K562 (cell line): Measurements from ENCODE around the gene TPPP. TPM values are rescaled to one million over a fixed set of nuclear protein-coding genes. Genes with fewer than 3 reads are reported as not detected.

ENCODE experiments used
- ATAC-seq: fragments of 200-7000 bp; cut with Tn5 transposase; 3 replicates; pipeline ENCODE4 v1.9.1; 2020; ENCODE audit warnings: moderate library complexity
- BruUV-seq: library from RNA; stranded (reverse); fragments of 400-500 nt; replicated peaks from 2 replicates; lab custom pipeline; 2021; lab: Mats Ljungman, UMichigan
- CTCF ChIA-PET: fragments of 300-600 bp; formaldehyde crosslinking; extraction: SDS; loops from one replicate; lab custom pipeline; 2021; ENCODE audit warnings: low intra/inter-chr PET ratio; lab: Yijun Ruan, JAX
- POLR2A ChIA-PET: fragments of 300-600, 350-650 bp; sonication (Branson Sonifier 250); formaldehyde crosslinking; extraction: SDS; loops from one replicate; lab custom pipeline; 2021; ENCODE audit warnings: antibody characterized with exemption, inconsistent platforms; lab: Yijun Ruan, JAX
- DNase-seq, 4 experiments: peaks; one replicate each; pipeline versions ENCODE4 v3.0.0 to v3.0.0-alpha.2; 2011 to 2018; ENCODE audit warnings: low spot score in 3 of 4, mixed read lengths in 3 of 4; ENCODE audit errors: extremely low read depth in 1 of 4
- FAIRE-seq: peaks from 2 replicates; lab custom pipeline; 2011; peaks lifted over from hg19 to GRCh38; lab: Jason Lieb, UNC
- H2AFZ ChIP-seq: 2 replicates; pipeline ENCODE4 v1.6.0; 2011; ENCODE audit warnings: low read depth, low read length, control low read depth, inconsistent platforms
- H3K27ac ChIP-seq: fragments of 200-600 bp; 3 replicates; pipeline ENCODE4 v1.8.0; 2011; ENCODE audit warnings: low read depth, mild to moderate bottlenecking, control low read depth, inconsistent platforms, low read length, moderate library complexity, mixed read lengths; ENCODE audit errors: extremely low read depth
- H3K27me3 ChIP-seq, 2 experiments: fragments of 300-600 bp in 1 of 2; 2 replicates in 1 of 2; 3 replicates in 1 of 2; pipeline versions ENCODE4 v1.6.0 to v1.8.0; 2011; ENCODE audit warnings: inconsistent platforms in 2 of 2, low read length in 2 of 2, mild to moderate bottlenecking in 1 of 2, mixed read lengths in 1 of 2, moderate library complexity in 1 of 2; ENCODE audit not compliant: control insufficient read depth in 2 of 2, insufficient read depth in 2 of 2
- H3K36me3 ChIP-seq: fragments of 300-600 bp; 3 replicates; pipeline ENCODE4 v1.8.0; 2011; ENCODE audit warnings: mild to moderate bottlenecking, low read length, inconsistent platforms; ENCODE audit not compliant: control insufficient read depth, insufficient read depth
- H3K4me1 ChIP-seq, 2 experiments: fragments of 200-600 bp in 1 of 2; replicated peaks in 1 of 2; 2 replicates in 1 of 2; 3 replicates in 1 of 2; pipeline versions ENCODE4 v1.5.1 to v1.8.0; 2011; ENCODE audit warnings: inconsistent platforms in 2 of 2, low read length in 2 of 2, mild to moderate bottlenecking in 1 of 2, mixed read lengths in 1 of 2, moderate library complexity in 1 of 2; ENCODE audit not compliant: control insufficient read depth in 2 of 2, insufficient read depth in 2 of 2
- H3K4me2 ChIP-seq: 2 replicates; pipeline ENCODE4 v1.6.1; 2011; ENCODE audit warnings: low read length, control low read depth, inconsistent platforms, mixed read lengths; ENCODE audit not compliant: insufficient read depth
- H3K4me3 ChIP-seq: fragments of 200-600 bp; sonication (generic), shearing (Covaris generic); 2 replicates; pipeline ENCODE4 v1.5.1; 2016; ENCODE audit warnings: control low read depth, inconsistent platforms
- H3K79me2 ChIP-seq: fragments of 200-600 bp; 3 replicates; pipeline ENCODE4 v1.8.0; 2011; ENCODE audit warnings: low read length, inconsistent platforms; ENCODE audit not compliant: control insufficient read depth, insufficient read depth
- H3K9ac ChIP-seq, 2 experiments: 2 replicates each; pipeline versions ENCODE4 v1.6.0 to v1.6.1; 2011; ENCODE audit warnings: low read depth in 2 of 2, low read length in 2 of 2, control low read depth in 1 of 2, inconsistent platforms in 1 of 2, mild to moderate bottlenecking in 1 of 2, mixed read lengths in 1 of 2; ENCODE audit not compliant: insufficient read depth in 1 of 2
- H3K9me1 ChIP-seq: one replicate; pipeline ENCODE4 v1.6.0; 2011; ENCODE audit warnings: inconsistent platforms, mild to moderate bottlenecking, low read length, moderate library complexity; ENCODE audit not compliant: control insufficient read depth, insufficient read depth
- H3K9me3 ChIP-seq: replicated peaks from 2 replicates; pipeline ENCODE4 v1.5.1; 2011; ENCODE audit warnings: low read depth, low read length, inconsistent platforms; ENCODE audit not compliant: control insufficient read depth, insufficient read depth
- H4K20me1 ChIP-seq: replicated peaks from 2 replicates; pipeline ENCODE4 v1.6.1; 2011; ENCODE audit warnings: low read length, inconsistent platforms, mixed read lengths; ENCODE audit not compliant: control insufficient read depth, insufficient read depth
- ASH1L ChIP-seq: fragments of 450-650 bp; IDR thresholded peaks from 2 replicates; pipeline ENCODE4 v1.6.1; 2018; ENCODE audit warnings: borderline replicate concordance, mild to moderate bottlenecking, low read depth; ENCODE audit not compliant: partially characterized antibody
- FOXJ2 ChIP-seq: fragments of 200-800 bp; sonication (Bioruptor generic); IDR thresholded peaks from 2 replicates; pipeline ENCODE4 v1.6.1; 2016; ENCODE audit warnings: missing genetic modification characterization, missing compliant biosample characterization
- NR4A1 ChIP-seq, 2 experiments: fragments of 250-450 bp in 1 of 2; fragments of 450-650 bp in 1 of 2; sonication (Bioruptor Pico) in 1 of 2; IDR thresholded peaks; 2 replicates each; pipeline versions ENCODE4 v1.4.0 to v1.6.1; 2016 to 2020; ENCODE audit warnings: mild to moderate bottlenecking in 2 of 2, missing compliant biosample characterization in 1 of 2, missing genetic modification characterization in 1 of 2, moderate library complexity in 1 of 2
- SIX5 ChIP-seq, 2 experiments: IDR thresholded peaks; 2 replicates each; pipeline ENCODE4 v1.6.1; 2011; ENCODE audit warnings: low read length in 2 of 2, borderline replicate concordance in 1 of 2, low read depth in 1 of 2, mild to moderate bottlenecking in 1 of 2, moderate library complexity in 1 of 2; ENCODE audit not compliant: insufficient read depth in 1 of 2
- ZNF143 ChIP-seq: sonication (generic); formaldehyde crosslinking; IDR thresholded peaks from 2 replicates; pipeline ENCODE4 v1.9.0; 2022; ENCODE audit warnings: mild to moderate bottlenecking, missing genetic modification reagents
- ZNF79 ChIP-seq: fragments of 250-450 bp; sonication (Bioruptor Pico); IDR thresholded peaks from 2 replicates; pipeline ENCODE4 v1.4.0; 2020; ENCODE audit warnings: low read depth, mild to moderate bottlenecking, moderate library complexity
- whole genome bisulfite sequencing: fragments of 100-300 bp; shearing (Covaris generic); methylation state at CpG from one replicate; pipeline ENCODE4 v1.1.6; 2016; ENCODE audit warnings: low coverage, mixed read lengths; ENCODE audit not compliant: insufficient coverage; ENCODE audit errors: missing lambda C conversion rate; 5-methylcytosine and 5-hydroxymethylcytosine counted together
- in situ Hi-C: fragments of 300-500 bp; cut with MboI; formaldehyde crosslinking; loops from 4 replicates; pipeline ENCODE4 v1.15.0; 2018; ENCODE audit warnings: inconsistent platforms, mixed read lengths
- intact Hi-C: fragments of 100-400 bp; cut with micrococcal nuclease; formaldehyde crosslinking; loops from 2 replicates; pipeline ENCODE4 v1.14.2; 2022
- polyA plus RNA-seq, 8 experiments: library from polyadenylated mRNA; depleted of rRNA in 4 of 8; stranded (reverse) in 5 of 8; unstranded in 3 of 8; fragments of >200 nt; fragmentation: Nextera tagmentation in 2 of 8; fragmentation: Illumina TruSeq in 1 of 8; extraction: Ambion mirVana in 2 of 8; extraction: Trizol in 1 of 8; gene quantifications; 2 replicates each; pipeline versions ENCODE4 v1.2.1 to v1.2.3, GENCODE V29; 2011 to 2014; ENCODE audit warnings: inconsistent platforms in 1 of 8, missing spikeins in 1 of 8
- total RNA-seq, 7 experiments: library from RNA; depleted of rRNA in 6 of 7; stranded (reverse); fragments of >200 nt in 6 of 7; fragmentation: Illumina TruSeq in 2 of 7; extraction: Trizol in 2 of 7; gene quantifications; 2 replicates each; pipeline versions ENCODE4 v1.2.1 to v1.2.3, GENCODE V29; 2011 to 2021; ENCODE audit warnings: low replicate concordance in 1 of 7
- TF ChIP-seq, protein P1 (sequence below): fragments of 200-400 bp; formaldehyde crosslinking; IDR thresholded peaks from 2 replicates; pipeline ENCODE4 v1.6.1; 2017; ENCODE audit warnings: mild to moderate bottlenecking, low read depth, low read length, moderate library complexity
- TF ChIP-seq, protein P2 (sequence below): sonication (generic); formaldehyde crosslinking; IDR thresholded peaks from 2 replicates; pipeline ENCODE4 v1.9.0; 2022; ENCODE audit warnings: mild to moderate bottlenecking, missing genetic modification reagents
- TF ChIP-seq, protein P3 (sequence below): fragments of 250-450 bp; sonication (Bioruptor Pico); IDR thresholded peaks from 2 replicates; pipeline ENCODE4 v1.5.0; 2021
- TF ChIP-seq, protein P4 (sequence below), 3 experiments: fragments of 200-800 bp in 1 of 3; fragments of 250-450 bp in 1 of 3; fragments of 450-650 bp in 1 of 3; sonication (Bioruptor Pico) in 1 of 3; sonication (Bioruptor generic) in 1 of 3; formaldehyde crosslinking in 1 of 3; IDR thresholded peaks; 2 replicates each; pipeline versions ENCODE4 v1.6.1 to v1.8.0; 2016 to 2022; ENCODE audit warnings: mild to moderate bottlenecking in 2 of 3, missing genetic modification characterization in 2 of 3, missing compliant biosample characterization in 1 of 3, moderate library complexity in 1 of 3

Gene TPPP
- total and polyA plus RNA-seq, 9 of the 15 experiments (the other 6 are each of a cell fraction or from before 2014, with no cell fraction given) = 0.01 to 0.07 (median 0.03) TPM; not detected in 6

DNA sequence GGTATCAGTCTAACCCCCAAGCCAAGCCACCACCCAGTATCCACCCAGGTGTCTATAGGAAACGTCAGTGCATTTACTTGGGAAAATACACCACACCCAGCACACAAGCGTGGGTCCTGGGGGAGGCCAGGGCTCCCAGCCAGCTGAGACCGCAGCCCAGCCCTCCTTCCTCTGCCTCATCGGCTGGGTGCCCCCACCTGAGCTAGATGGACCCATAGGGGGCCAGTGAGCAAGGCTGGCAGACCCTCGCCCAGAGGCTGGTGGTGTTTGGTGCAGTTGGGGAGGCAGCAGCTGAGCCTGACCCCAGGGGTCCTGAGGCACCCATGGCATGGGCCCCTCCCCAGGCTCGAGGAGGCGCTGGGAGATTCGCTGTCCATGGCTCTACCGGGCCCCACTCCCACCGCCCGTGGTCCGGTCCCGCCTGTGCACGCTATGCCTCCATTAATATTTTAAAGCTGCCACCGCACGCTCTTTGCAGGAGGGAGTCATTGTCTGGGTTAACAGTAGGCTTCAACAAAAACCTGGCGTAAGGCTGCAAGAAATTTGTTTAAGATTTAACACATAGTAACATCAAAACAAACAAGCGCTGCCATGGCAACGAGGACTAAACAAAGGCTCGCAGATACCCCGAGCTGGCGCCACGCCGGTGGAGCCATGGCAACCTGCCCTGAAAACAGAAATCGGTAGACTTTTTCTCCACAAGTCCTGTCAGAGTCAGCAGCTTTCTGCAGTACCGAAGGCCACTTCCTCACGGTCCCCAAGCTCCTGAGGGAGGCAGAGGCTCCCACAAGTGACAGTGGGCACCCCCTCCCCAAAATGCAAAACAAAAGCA lies 20.6 kb downstream of the TPPP start:
- ATAC-seq = 0 out of 3 replicates have a peak, but pooled peaks have one; percentile 0
- H3K9me1 ChIP-seq = no peaks in the 10 kb centered on the region
- intact Hi-C loops = loop anchor here (10.0 kb wide), 1 partner anchor 182 kb away; the partner anchor contains the start of gene ZDHHC11
- peaks cover 47% of the 10 kb centered on the region for H4K20me1 ChIP-seq
- peak in 3 of 4 experiments; percentile 49 to 52 (median 52) for DNase-seq
- H3K27me3 ChIP-seq = no peaks in the 10 kb centered on the region
- H3K36me3 ChIP-seq = peaks cover 6% of the 10 kb centered on the region; the same call in 2 of the 3 replicates
- in situ Hi-C loops = no loop called here
- ChIA-PET POLR2A (interaction anchor here (0.6 to 0.8 kb wide), 2 partner anchors 175 to 219 kb away, joined by 3 to 4 read pairs; no protein-coding TSS in a partner anchor), CTCF (interaction anchor here (2.3 kb wide), 1 partner anchor 230 kb away, joined by 12 read pairs; no protein-coding TSS in a partner anchor)
- no peak overlapping the region for H2AFZ ChIP-seq
- FAIRE-seq = peak; percentile 64
- no peaks in the 10 kb centered on the region for H3K9me3 ChIP-seq
- no peak overlapping the region for H3K4me3 ChIP-seq
- H3K9ac ChIP-seq = peak overlapping the region in 1 of 2 experiments; percentile 68; a peak in 2 of 4 replicates
- no peak overlapping the region for H3K27ac ChIP-seq
- no peaks in the 10 kb centered on the region for H3K79me2 ChIP-seq
- H3K4me2 ChIP-seq = no peak overlapping the region
- peaks cover 4 to 80% of the 10 kb centered on the region in 2 experiments; a peak in 4 of 5 replicates for H3K4me1 ChIP-seq
- 9% methylated on average over 26 of the region's 27 CpGs for WGBS
- no TSS peak for BruUV-seq
- TF ChIP-seq FOXJ2 (tag) = peak; percentile 100
- TF ChIP-seq, protein P1, sequence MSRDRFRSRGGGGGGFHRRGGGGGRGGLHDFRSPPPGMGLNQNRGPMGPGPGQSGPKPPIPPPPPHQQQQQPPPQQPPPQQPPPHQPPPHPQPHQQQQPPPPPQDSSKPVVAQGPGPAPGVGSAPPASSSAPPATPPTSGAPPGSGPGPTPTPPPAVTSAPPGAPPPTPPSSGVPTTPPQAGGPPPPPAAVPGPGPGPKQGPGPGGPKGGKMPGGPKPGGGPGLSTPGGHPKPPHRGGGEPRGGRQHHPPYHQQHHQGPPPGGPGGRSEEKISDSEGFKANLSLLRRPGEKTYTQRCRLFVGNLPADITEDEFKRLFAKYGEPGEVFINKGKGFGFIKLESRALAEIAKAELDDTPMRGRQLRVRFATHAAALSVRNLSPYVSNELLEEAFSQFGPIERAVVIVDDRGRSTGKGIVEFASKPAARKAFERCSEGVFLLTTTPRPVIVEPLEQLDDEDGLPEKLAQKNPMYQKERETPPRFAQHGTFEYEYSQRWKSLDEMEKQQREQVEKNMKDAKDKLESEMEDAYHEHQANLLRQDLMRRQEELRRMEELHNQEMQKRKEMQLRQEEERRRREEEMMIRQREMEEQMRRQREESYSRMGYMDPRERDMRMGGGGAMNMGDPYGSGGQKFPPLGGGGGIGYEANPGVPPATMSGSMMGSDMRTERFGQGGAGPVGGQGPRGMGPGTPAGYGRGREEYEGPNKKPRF = no peak
- TF ChIP-seq, protein P2, sequence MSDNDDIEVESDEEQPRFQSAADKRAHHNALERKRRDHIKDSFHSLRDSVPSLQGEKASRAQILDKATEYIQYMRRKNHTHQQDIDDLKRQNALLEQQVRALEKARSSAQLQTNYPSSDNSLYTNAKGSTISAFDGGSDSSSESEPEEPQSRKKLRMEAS = no peak
- 0 out of 2 replicates have a peak, but pooled peaks have one; percentile 22 for TF ChIP-seq NR4A1 (CRISPR knock-in tag; IDR thresholded peaks at IDR 0.05)
- no peak for TF ChIP-seq NR4A1 (tag; IDR thresholded peaks at IDR 0.05)
- TF ChIP-seq SIX5 (IDR thresholded peaks at IDR 0.05; ENCODE audit: borderline replicate concordance in 1 of 2, insufficient read depth in 1 of 2, low read depth in 1 of 2, low read length in 2 of 2) = no peak
- TF ChIP-seq, protein P3, sequence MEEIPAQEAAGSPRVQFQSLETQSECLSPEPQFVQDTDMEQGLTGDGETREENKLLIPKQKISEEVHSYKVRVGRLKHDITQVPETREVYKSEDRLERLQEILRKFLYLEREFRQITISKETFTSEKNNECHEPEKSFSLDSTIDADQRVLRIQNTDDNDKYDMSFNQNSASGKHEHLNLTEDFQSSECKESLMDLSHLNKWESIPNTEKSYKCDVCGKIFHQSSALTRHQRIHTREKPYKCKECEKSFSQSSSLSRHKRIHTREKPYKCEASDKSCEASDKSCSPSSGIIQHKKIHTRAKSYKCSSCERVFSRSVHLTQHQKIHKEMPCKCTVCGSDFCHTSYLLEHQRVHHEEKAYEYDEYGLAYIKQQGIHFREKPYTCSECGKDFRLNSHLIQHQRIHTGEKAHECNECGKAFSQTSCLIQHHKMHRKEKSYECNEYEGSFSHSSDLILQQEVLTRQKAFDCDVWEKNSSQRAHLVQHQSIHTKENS (CRISPR knock-in tag) = no peak
- no peak for TF ChIP-seq ZNF79 (CRISPR knock-in tag)
- no peak for TF ChIP-seq ZNF143 (CRISPR knock-in tag)
- no peak for TF ChIP-seq ASH1L
- TF ChIP-seq, protein P4, sequence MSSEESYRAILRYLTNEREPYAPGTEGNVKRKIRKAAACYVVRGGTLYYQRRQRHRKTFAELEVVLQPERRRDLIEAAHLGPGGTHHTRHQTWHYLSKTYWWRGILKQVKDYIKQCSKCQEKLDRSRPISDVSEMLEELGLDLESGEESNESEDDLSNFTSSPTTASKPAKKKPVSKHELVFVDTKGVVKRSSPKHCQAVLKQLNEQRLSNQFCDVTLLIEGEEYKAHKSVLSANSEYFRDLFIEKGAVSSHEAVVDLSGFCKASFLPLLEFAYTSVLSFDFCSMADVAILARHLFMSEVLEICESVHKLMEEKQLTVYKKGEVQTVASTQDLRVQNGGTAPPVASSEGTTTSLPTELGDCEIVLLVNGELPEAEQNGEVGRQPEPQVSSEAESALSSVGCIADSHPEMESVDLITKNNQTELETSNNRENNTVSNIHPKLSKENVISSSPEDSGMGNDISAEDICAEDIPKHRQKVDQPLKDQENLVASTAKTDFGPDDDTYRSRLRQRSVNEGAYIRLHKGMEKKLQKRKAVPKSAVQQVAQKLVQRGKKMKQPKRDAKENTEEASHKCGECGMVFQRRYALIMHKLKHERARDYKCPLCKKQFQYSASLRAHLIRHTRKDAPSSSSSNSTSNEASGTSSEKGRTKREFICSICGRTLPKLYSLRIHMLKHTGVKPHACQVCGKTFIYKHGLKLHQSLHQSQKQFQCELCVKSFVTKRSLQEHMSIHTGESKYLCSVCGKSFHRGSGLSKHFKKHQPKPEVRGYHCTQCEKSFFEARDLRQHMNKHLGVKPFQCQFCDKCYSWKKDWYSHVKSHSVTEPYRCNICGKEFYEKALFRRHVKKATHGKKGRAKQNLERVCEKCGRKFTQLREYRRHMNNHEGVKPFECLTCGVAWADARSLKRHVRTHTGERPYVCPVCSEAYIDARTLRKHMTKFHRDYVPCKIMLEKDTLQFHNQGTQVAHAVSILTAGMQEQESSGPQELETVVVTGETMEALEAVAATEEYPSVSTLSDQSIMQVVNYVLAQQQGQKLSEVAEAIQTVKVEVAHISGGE (CRISPR knock-in tag; IDR thresholded peaks at IDR 0.05) = no peak
